HG03558 (cell line): ENCODE results near the gene NEK10.

ENCODE experiments used
- ATAC-seq: cut with Tn5 transposase; IDR thresholded peaks from one replicate; pipeline ENCODE4 v1.9.1; 2021; ENCODE audit warnings: moderate number of reproducible peaks; ENCODE audit not compliant: unreplicated experiment; ENCODE audit errors: extremely low read depth

Gene NEK10

GRCh38 chr3:27186013-27186412, 183.2 kb downstream of the NEK10 start:
- no peak for ATAC-seq

DNA sequence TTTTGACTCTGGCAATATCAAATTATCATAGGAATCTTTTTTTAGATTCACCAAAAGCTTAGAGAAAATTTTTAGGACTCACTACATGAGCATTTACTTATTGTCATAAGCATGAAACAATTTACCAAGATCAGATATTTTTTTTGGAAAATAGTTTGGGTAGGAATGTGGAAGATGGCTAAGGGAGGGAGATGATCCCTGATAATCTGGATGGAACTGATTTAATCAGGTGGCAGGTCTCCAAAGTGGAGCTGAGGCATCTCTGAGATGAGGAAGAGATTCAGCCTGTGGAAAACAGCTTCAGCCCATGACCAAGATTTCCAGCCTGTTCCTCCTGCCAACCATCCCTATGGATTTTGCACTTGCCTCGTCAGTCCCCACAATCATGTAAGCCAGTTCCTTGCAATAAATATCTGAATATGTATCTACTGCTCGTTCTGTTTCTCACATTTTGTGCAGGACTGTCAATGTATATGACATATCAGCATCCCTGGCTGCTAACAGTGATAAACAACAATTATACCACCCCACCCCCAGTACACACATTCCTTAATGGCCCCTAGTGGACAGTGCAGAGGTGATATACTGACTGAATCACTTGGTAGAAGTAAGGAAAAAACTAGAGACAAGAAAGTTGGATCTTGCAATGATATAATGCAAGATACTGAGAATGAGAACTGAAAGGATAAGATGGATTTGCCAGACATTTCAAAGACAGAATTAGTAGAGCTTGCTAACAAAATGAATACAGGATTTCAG, 183.8 kb downstream of the NEK10 start:
- no peak for ATAC-seq

GRCh38 chr3:27184261-27184660, 184.9 kb downstream of the NEK10 start:
- no peak for ATAC-seq

DNA sequence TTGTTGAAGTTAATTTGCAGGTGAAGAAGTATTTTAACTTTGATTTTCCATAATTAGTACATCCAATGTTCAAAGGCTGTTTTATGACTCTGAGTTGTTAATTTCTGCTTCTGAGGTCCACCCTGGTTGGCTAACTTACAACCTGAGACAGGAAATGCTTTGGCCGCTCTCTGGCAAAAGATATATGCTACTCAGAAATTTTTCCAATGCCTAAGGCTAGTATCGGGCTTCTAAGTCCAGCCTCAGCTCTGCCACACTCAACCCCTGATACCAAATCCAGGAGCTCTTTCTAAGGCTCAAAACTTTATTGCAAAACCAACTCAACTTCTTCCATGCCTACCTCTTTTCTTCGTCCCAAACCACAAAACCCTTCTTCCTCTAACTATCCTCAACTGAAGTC, 192.9 kb downstream of the NEK10 start:
- ATAC-seq: no peak

GRCh38 chr3:27174530-27174929, 194.7 kb downstream of the NEK10 start:
- ATAC-seq: no peak

GRCh38 chr3:27171113-27171512, 198.1 kb downstream of the NEK10 start:
- peak; percentile 72 for ATAC-seq

GRCh38 chr3:27166888-27167287, 202.3 kb downstream of the NEK10 start:
- no peak for ATAC-seq

DNA sequence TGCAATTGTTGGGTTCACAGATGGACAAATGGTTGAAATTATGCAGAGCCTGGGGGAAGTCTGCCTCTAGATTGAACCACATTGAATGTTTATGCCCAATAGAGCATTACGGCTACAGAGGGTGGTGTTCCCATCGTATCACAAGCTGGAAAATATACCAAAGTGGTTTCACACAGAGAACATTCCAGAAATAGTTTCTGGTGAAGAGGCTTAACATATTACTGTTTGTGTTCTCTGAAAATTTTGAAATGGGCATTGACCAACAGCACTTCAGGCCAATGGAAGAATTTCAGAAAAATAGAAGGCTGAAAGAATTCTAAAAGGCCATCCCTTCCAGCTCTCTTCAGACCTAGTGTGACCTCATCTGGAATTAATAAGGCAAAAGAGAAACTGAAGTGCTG, 203.9 kb downstream of the NEK10 start:
- no peak for ATAC-seq

- no peak for ATAC-seq
These were observed 208.3 kb downstream of the NEK10 start for GRCh38 chr3:27160779-27161287.

DNA sequence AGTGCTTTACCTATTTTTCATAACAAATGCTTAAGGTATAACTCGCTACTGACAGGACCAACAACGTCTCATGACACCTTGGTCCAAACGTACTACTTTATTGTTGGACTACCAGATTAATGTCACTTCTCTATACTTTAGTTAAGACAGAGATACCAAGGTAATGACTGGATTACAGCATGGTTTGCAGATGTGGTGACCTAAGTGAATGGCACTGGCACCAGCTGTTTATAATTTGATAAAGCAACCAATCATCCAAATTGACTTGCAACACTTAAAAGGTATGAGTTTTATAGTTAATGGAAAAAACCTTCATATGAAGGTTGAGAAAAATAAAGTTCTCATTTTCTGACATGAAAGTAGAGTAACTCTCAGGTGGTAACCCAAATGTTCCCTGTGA, 209.0 kb downstream of the NEK10 start:
- ATAC-seq: no peak

DNA sequence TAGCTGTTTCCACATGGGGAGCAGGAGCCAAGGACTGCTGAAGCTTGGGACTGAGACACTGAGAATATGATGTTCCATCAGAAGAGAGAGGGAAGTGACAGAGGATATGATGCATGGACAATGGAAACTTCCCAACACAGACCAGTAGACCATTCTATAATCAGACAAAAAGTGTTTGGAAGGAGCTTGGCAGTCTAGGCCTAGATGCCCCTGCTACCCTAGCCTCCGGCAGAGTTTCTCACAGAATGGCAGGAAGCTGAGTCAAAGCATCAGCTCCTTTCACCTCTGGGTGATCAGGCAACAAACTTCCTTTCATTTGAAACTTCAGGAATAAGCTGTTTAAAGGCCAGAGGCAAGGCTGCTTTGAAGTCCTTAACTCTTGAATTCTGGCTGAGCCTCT, 222.0 kb downstream of the NEK10 start:
- no peak for ATAC-seq

GRCh38 chr3:27146786-27147185, 222.4 kb downstream of the NEK10 start:
- ATAC-seq: no peak

DNA sequence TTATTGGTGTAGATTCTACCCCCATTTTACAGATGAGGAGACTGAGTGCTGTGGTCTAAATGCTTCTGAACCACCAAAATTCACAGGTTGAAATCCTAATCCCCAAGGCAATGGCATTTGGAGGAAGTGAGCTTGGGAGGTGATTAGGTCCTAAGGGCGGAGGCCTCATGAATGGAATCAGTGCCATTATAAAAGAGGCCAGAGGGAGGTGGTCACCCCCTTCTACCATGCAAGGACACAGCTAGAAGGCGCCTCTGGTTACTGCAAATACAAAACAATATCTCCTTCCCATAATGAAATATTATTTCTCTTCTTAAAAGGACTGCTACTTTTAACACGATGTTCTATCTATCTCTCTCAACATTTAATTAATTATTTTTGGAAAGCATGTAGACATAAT, 223.5 kb downstream of the NEK10 start:
- ATAC-seq: no peak

GRCh38 chr3:27141668-27142067, 227.5 kb downstream of the NEK10 start:
- ATAC-seq: no peak

GRCh38 chr3:27138562-27138961, 230.6 kb downstream of the NEK10 start:
- no peak for ATAC-seq

DNA sequence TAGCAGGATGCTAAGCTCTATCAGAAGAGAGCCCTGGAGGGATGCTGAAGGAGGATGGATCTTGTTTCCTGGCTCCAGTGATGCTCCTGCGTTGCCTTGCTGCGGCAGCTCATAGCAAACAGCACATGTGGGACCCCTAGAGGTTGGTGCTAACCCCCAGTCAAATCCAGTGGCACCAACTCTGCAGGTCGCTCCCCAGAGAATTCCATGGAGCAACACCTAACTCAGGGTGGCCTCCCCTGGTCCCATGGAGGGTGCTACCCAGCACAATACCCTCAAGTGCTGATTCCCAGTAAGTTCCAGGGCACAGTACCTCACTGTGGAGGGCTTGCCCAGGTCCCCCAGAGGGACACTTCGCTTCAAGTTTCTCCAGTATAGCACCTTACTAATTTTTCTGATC, 231.2 kb downstream of the NEK10 start:
- ATAC-seq: no peak

GRCh38 chr3:27134171-27134796, 234.9 kb downstream of the NEK10 start:
- peak; percentile 93 for ATAC-seq

DNA sequence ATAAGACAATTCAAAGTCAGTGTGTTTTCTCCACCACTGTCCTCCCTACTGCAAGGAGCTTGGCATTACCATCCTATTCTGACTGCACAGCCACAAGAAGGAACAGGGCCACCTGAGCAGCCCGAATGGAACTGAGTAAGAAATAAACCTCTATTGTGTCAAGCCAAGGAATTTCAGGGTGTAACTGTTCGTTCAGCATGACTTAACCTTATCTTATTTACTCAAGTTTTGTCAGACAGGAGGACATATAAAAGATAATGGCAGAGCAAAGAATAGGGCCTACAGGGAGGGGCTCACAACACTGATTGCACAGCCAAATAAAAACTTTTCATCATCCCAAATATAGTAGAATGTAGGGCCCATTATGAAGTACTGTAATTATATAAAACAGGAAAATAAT, 236.1 kb downstream of the NEK10 start:
- no peak for ATAC-seq

GRCh38 chr3:27130796-27131195, 238.4 kb downstream of the NEK10 start:
- ATAC-seq: no peak

DNA sequence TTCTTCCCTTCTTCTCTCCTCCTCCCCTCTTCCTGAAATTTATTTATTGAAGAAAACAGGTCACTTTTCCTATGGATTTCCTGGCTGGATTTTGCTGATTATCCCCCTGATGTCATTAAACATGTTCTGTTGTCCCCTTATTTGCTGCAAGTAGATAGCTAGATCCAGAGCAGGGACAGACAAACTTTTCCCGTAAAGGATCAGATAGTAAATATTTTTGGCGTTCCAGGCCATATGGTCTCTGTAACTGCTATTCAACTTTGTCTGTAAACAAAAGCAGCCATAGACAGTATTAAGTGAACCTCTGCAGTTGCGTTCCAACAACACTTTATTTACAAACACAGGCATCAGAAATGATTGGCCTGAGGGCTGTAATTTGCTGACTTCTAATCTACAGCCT, 241.3 kb downstream of the NEK10 start:
- ATAC-seq: no peak

DNA sequence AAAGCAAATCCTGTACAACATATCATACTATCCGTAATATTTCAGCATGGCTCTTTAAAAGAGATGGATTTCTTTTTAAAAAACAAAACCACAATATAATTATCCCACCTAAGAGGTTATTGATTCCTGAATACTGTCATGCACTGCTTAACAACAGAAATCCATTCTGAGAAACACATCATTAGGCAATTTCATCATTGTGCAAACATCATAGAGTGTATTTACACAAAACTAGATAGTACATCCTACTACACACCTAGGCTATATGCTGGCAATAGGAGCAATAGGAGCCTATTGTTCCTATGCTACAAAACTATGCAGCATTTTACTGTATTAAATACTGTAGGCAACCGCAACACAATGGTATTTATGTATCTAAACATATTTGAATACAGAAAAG, 242.0 kb downstream of the NEK10 start:
- no peak for ATAC-seq
